ENCODE measurements around the gene SLC39A11. TPM values are rescaled to one million over a fixed set of nuclear protein-coding genes. Genes with fewer than 3 reads are reported as not detected.
"Not testable (repeated sequence)": the region's sequence is repeated elsewhere in the genome, so short reads cannot be mapped to it uniquely, and the experiment has no call there.

The SLC39A11 gene
- total and polyA plus RNA-seq, 4 donors = 18.9 to 44.9 (median 28.2) TPM

GRCh38 chr17:73099511-73099910 lies 7.0 kb upstream of the SLC39A11 start (continued):
- TF ChIP-seq EGR1 (IDR thresholded peaks at IDR 0.05; ENCODE audit: low read depth in 2 of 2) = no peak
- TF ChIP-seq GABPA (IDR thresholded peaks at IDR 0.05 in 1 of 2, conservative IDR thresholded peaks at IDR 0.05 in 1 of 2) = no peak
- TF ChIP-seq HNF4G (IDR thresholded peaks at IDR 0.05) = no peak
- TF ChIP-seq CTCF (IDR thresholded peaks at IDR 0.05; ENCODE audit: low read depth, low read length, missing input control) = no peak

- WGBS = 63% methylated on average over 5 of the region's 5 CpGs
Measured at GRCh38 chr17:73098919-73099318, 6.4 kb upstream of the SLC39A11 start.

GRCh38 chr17:73097973-73098765 lies 5.7 kb upstream of the SLC39A11 start:
- not testable (repeated sequence) for H3K4me1 ChIP-seq (ENCODE audit: control insufficient read depth in 4 of 4, insufficient read depth in 4 of 4, low read length in 3 of 4); H3K27ac ChIP-seq (ENCODE audit: low read depth in 1 of 2, low read length in 2 of 2); DNase-seq (ENCODE audit: low spot score); H3K4me3 ChIP-seq (ENCODE audit: low read depth in 1 of 3, low read length in 3 of 3); H3K36me3 ChIP-seq (ENCODE audit: control insufficient read depth in 4 of 4, insufficient read depth in 3 of 4, low read depth in 1 of 4, low read length in 3 of 4); H3K27me3 ChIP-seq (ENCODE audit: control insufficient read depth in 4 of 4, insufficient read depth in 4 of 4, low read length in 3 of 4); H3K9ac ChIP-seq (ENCODE audit: low read depth in 1 of 2, low read length in 2 of 2); H3K9me3 ChIP-seq (ENCODE audit: control insufficient read depth in 4 of 4, low read length in 3 of 4)
- 91% methylated on average over 8 of the region's 8 CpGs for WGBS

More at GRCh38 chr17:73098919-73099318, 6.4 kb upstream of the SLC39A11 start:
- Histone ChIP-seq H3K9me3 (ENCODE audit: control insufficient read depth in 4 of 4, low read length in 3 of 4) (no peaks in the 10 kb centered on the region), H3K27ac (ENCODE audit: low read depth in 1 of 2, low read length in 2 of 2) (no peak overlapping the region), H3K4me1 (ENCODE audit: control insufficient read depth in 4 of 4, insufficient read depth in 4 of 4, low read length in 3 of 4) (no peaks in the 10 kb centered on the region), H3K4me3 (ENCODE audit: low read depth in 1 of 3, low read length in 3 of 3) (no peak overlapping the region), H3K9ac (ENCODE audit: low read depth in 1 of 2, low read length in 2 of 2) (no peak overlapping the region), H3K36me3 (ENCODE audit: control insufficient read depth in 4 of 4, insufficient read depth in 3 of 4, low read depth in 1 of 4, low read length in 3 of 4) (no peaks in the 10 kb centered on the region), H3K27me3 (ENCODE audit: control insufficient read depth in 4 of 4, insufficient read depth in 4 of 4, low read length in 3 of 4) (no peaks in the 10 kb centered on the region)
- DNase-seq (ENCODE audit: low spot score) = no peak
- TF ChIP-seq REST (IDR thresholded peaks at IDR 0.05) (no peak), RXRA (IDR thresholded peaks at IDR 0.05) (no peak), FOXA2 (IDR thresholded peaks at IDR 0.05) (no peak), SP1 (IDR thresholded peaks at IDR 0.05) (no peak)

- 85% methylated on average over 6 of the region's 6 CpGs for WGBS
- H3K9me3 ChIP-seq (ENCODE audit: control insufficient read depth in 4 of 4, low read length in 3 of 4) = no peaks in the 10 kb centered on the region
- DNase-seq (ENCODE audit: low spot score) = no peak
- no peaks in the 10 kb centered on the region for H3K27me3 ChIP-seq (ENCODE audit: control insufficient read depth in 4 of 4, insufficient read depth in 4 of 4, low read length in 3 of 4)
- no peaks in the 10 kb centered on the region for H3K36me3 ChIP-seq (ENCODE audit: control insufficient read depth in 4 of 4, insufficient read depth in 3 of 4, low read depth in 1 of 4, low read length in 3 of 4)
- H3K9ac ChIP-seq (ENCODE audit: low read depth in 1 of 2, low read length in 2 of 2) = no peak overlapping the region
- no peak overlapping the region for H3K4me3 ChIP-seq (ENCODE audit: low read depth in 1 of 3, low read length in 3 of 3)
- peaks cover 2 to 6% (median 4%) of the 10 kb centered on the region in 4 donors for H3K4me1 ChIP-seq (ENCODE audit: control insufficient read depth in 4 of 4, insufficient read depth in 4 of 4, low read length in 3 of 4)
- no peak overlapping the region for H3K27ac ChIP-seq (ENCODE audit: low read depth in 1 of 2, low read length in 2 of 2)
- TF ChIP-seq NR2F2 (IDR thresholded peaks at IDR 0.05) (no peak), FOXA1 (IDR thresholded peaks at IDR 0.05) (no peak), FOXA2 (IDR thresholded peaks at IDR 0.05) (no peak), MAX (IDR thresholded peaks at IDR 0.05) (no peak), ZBTB33 (IDR thresholded peaks at IDR 0.05) (no peak), REST (IDR thresholded peaks at IDR 0.05) (no peak)
Measured at GRCh38 chr17:73096866-73097265, 4.4 kb upstream of the SLC39A11 start.
